Measurements from ENCODE around the gene XYLT1. TPM values are rescaled to one million over a fixed set of nuclear protein-coding genes. Genes with fewer than 3 reads are reported as not detected.

The XYLT1 gene
- total RNA-seq, 2 donors from 2014 or later, result 6.0 to 15.2 TPM

- intact Hi-C loops (cut with DNase I), result loop anchor here (10.0 kb wide), 1 partner anchor 188 kb away; no protein-coding TSS in a partner anchor
- TF ChIP-seq CTCF (IDR thresholded peaks at IDR 0.05) (no peak), POLR2A (IDR thresholded peaks at IDR 0.05) (no peak)
- no peak for DNase-seq
- Histone ChIP-seq H3K27me3 (no peaks in the 10 kb centered on the region), H3K36me3 (replicated peaks in 1 of 2; ENCODE audit: insufficient read depth in 1 of 2, low read depth in 2 of 2) (no peaks in the 10 kb centered on the region), H3K27ac (no peak overlapping the region), H3K4me3 (no peak overlapping the region), H3K9me3 (no peaks in the 10 kb centered on the region), H3K4me1 (peaks cover 56% of the 10 kb centered on the region)
- WGBS, 2 donors, result 93 to 96% methylated on average over 10 of the region's 10 CpGs
- ATAC-seq, result no peak
These were observed 194.2 kb downstream of the XYLT1 start for GRCh38 chr16:17276610-17277009.

- Histone ChIP-seq H3K4me1 (peaks cover 61% of the 10 kb centered on the region), H3K27ac (peak overlapping the region in 3 of 4 donors; percentile 50 to 77 (median 57)), H3K36me3 (replicated peaks in 1 of 2; ENCODE audit: insufficient read depth in 1 of 2, low read depth in 2 of 2) (no peaks in the 10 kb centered on the region), H3K4me3 (no peak overlapping the region), H3K9me3 (no peaks in the 10 kb centered on the region), H3K27me3 (no peaks in the 10 kb centered on the region)
- no peak for TF ChIP-seq POLR2A (IDR thresholded peaks at IDR 0.05)
- no peak for TF ChIP-seq CTCF (IDR thresholded peaks at IDR 0.05)
- ATAC-seq (no peak), DNase-seq (no peak)
- intact Hi-C loops (cut with DNase I), result loop anchor here (10.0 kb wide), 1 partner anchor 189 kb away; no protein-coding TSS in a partner anchor
- 60 to 70% methylated on average over 3 to 4 of the region's 4 CpGs for whole genome bisulfite sequencing, 2 donors
These were observed 194.7 kb downstream of the XYLT1 start for GRCh38 chr16:17276010-17276530.

DNA sequence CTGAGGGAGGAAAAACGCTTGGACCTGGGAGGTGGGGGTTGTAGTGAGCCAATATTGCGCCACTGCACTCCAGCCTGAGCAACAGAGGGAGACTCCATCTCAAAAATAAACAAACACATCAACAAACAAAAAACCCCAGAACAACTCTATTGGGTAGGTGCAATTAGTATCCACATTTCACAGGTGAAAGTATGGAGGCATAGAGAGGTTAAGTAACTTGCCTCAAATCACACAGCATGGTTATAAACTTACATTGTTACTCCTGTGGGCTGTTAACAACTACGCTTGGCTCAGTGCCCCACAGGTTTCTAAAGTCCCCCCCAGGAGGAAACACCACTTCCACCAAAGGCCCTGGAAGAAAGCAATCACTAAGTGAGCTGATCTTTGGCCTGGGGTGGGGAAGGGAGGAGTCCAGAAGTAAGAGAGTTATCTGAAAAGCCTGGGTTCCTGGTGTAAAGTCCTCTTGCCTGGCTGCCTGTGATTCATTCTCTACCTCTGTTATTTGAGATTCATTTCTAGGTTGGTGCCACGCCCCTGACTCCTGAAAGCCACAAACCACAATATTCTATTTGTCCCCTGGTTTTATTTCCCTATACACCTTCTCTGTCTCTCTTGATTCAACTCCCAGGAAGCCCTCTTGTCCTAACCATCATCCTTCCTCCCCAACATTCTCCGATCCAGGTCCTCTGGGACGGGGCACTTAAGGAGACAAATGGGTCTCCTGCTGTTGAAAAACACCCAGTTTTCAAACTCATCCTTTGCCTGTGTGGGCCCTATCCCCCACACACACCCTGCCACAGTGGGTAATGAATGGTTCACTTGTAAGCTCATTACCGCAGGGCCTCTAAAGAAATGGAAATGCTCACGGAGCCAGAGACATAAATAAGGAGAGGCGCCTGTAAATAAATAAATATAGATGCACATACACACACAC is 195.4 kb downstream of the XYLT1 start:
- intact Hi-C loops (cut with DNase I), result loop anchor here (10.0 kb wide), 1 partner anchor 189 kb away; no protein-coding TSS in a partner anchor
- peak; percentile 33 for ATAC-seq
- Histone ChIP-seq H3K4me1 (peaks cover 68% of the 10 kb centered on the region), H3K27ac (peak overlapping the region; percentile 50 to 77 (median 56)), H3K36me3 (replicated peaks in 1 of 2; ENCODE audit: insufficient read depth in 1 of 2, low read depth in 2 of 2) (no peaks in the 10 kb centered on the region), H3K9me3 (no peaks in the 10 kb centered on the region), H3K4me3 (no peak overlapping the region), H3K27me3 (no peaks in the 10 kb centered on the region)
- no peak for TF ChIP-seq CTCF (IDR thresholded peaks at IDR 0.05)
- TF ChIP-seq POLR2A (IDR thresholded peaks at IDR 0.05), result no peak
- WGBS, 2 donors, result 80 to 88% methylated on average over 9 of the region's 9 CpGs
- peak; percentile 41 to 78 (median 65) for DNase-seq

DNA sequence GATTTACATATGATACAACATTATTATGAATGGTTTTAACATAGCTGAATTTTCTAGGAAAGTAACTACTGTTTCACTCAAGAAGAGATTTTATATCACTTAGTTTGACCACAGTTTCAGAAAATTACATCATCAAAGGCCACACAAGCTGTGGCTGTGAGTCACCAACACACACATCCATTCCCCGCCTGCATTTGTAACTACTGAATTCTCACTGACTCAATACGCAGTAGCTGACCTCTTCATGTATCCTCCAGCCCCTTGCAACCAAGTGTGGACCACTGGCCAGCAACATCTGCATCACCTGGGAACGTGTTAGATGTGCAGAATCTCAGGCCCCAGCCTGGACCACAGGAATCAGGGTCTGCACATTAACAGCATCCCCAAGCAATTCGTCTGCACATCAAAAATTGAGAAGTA is 197.6 kb downstream of the XYLT1 start:
- 76 to 81% methylated on average over 4 of the region's 4 CpGs for WGBS, 2 donors
- intact Hi-C loops (cut with DNase I), result loop anchor here (10.0 kb wide), 1 partner anchor 192 kb away; no protein-coding TSS in a partner anchor
- Histone ChIP-seq H3K36me3 (replicated peaks in 1 of 2; ENCODE audit: insufficient read depth in 1 of 2, low read depth in 2 of 2) (no peaks in the 10 kb centered on the region), H3K4me3 (no peak overlapping the region), H3K27ac (peak overlapping the region in 2 of 4 donors; percentile 46 to 92), H3K4me1 (peaks cover 68% of the 10 kb centered on the region), H3K9me3 (no peaks in the 10 kb centered on the region), H3K27me3 (no peaks in the 10 kb centered on the region)
- ATAC-seq (no peak), DNase-seq (peak in 2 of 4 donors; percentile 58 to 67)
- TF ChIP-seq CTCF (IDR thresholded peaks at IDR 0.05), result no peak
- no peak for TF ChIP-seq POLR2A (IDR thresholded peaks at IDR 0.05)
